Osteocyte (in vitro differentiated cells): ENCODE data around the gene SLC35G4. TPM values are rescaled to one million over a fixed set of nuclear protein-coding genes. Genes with fewer than 3 reads are reported as not detected.

Experiments used
- DNase-seq: peaks from one replicate; pipeline ENCODE4 v3.0.0; 2021; ENCODE audit warnings: mixed read lengths; ENCODE audit not compliant: unreplicated experiment; ENCODE audit errors: extremely low spot score
- H3K27ac Mint-ChIP-seq: one replicate; pipeline ENCODE4 v1.8.0; 2021; ENCODE audit warnings: mild to moderate bottlenecking, mixed read lengths; ENCODE audit not compliant: unreplicated experiment
- H3K27me3 Mint-ChIP-seq: one replicate; pipeline ENCODE4 v1.8.0; 2021; ENCODE audit warnings: mixed read lengths; ENCODE audit not compliant: unreplicated experiment
- H3K36me3 Mint-ChIP-seq: one replicate; pipeline ENCODE4 v1.8.0; 2021; ENCODE audit warnings: mixed read lengths; ENCODE audit not compliant: unreplicated experiment
- H3K4me1 Mint-ChIP-seq: one replicate; pipeline ENCODE4 v1.8.0; 2021; ENCODE audit warnings: mixed read lengths; ENCODE audit not compliant: unreplicated experiment
- H3K4me3 Mint-ChIP-seq: one replicate; pipeline ENCODE4 v1.8.0; 2021; ENCODE audit warnings: mild to moderate bottlenecking, moderate library complexity, mixed read lengths; ENCODE audit not compliant: unreplicated experiment
- H3K9me3 Mint-ChIP-seq: one replicate; pipeline ENCODE4 v1.8.0; 2021; ENCODE audit warnings: mixed read lengths; ENCODE audit not compliant: unreplicated experiment
- total RNA-seq: library from RNA; stranded (reverse); gene quantifications from 2 replicates; pipeline ENCODE4 v1.2.1, GENCODE V29; 2021
- TF ChIP-seq, protein P1 (sequence below): fragments of 200-600 bp; sonication (generic); IDR thresholded peaks from 2 replicates; pipeline ENCODE4 v1.5.0; 2021; ENCODE audit warnings: antibody characterized with exemption, mild to moderate bottlenecking, moderate library complexity

Gene SLC35G4
- total RNA-seq, 1 donor from 2014 or later: not detected

DNA sequence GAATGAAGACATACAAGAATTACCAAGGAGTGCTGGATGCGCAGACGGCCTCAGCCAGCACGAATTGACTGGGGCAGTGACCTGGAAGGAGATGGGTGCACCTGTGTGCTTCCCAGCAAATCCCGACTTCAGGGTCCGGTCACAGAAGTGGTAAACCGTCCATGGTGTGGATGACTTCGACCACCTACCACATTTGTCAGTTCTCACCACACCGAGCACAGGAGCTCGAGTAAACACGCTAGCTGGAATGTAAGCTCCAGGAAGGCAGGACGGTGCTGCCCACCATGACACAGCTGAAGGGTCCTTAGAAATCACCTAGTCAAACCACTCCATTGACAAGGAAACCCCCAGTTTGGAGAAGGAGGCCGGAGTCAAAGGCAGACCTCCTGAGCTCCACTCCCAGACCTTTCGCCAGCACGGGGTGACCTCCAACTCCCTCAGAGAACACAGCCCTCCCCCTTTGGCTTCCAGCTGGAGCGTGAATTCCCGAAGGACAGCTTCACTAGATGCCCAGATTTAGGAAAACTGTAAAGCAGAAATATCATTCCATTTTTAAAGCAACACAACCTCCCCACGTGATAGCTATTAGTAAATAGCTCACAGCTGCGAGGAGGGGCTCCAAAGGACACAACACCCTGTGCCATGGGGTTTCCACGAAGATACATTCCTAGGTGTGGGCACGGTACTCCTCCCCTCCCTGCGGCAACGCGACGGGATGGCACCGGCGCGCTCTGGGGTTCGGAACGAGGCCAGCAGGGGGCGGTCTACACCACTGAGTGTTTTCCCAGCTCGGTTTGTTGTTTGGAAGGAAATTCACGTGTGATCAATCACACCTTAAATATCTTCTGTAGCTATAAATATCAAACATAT lies 45.6 kb downstream of the SLC35G4 start:
- no peak overlapping the region for H3K27ac Mint-ChIP-seq
- H3K4me3 Mint-ChIP-seq: no peak overlapping the region
- H3K9me3 Mint-ChIP-seq: peaks cover 3% of the 10 kb centered on the region
- TF ChIP-seq, protein P1, sequence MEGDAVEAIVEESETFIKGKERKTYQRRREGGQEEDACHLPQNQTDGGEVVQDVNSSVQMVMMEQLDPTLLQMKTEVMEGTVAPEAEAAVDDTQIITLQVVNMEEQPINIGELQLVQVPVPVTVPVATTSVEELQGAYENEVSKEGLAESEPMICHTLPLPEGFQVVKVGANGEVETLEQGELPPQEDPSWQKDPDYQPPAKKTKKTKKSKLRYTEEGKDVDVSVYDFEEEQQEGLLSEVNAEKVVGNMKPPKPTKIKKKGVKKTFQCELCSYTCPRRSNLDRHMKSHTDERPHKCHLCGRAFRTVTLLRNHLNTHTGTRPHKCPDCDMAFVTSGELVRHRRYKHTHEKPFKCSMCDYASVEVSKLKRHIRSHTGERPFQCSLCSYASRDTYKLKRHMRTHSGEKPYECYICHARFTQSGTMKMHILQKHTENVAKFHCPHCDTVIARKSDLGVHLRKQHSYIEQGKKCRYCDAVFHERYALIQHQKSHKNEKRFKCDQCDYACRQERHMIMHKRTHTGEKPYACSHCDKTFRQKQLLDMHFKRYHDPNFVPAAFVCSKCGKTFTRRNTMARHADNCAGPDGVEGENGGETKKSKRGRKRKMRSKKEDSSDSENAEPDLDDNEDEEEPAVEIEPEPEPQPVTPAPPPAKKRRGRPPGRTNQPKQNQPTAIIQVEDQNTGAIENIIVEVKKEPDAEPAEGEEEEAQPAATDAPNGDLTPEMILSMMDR: peak; percentile 82
- no peak for DNase-seq
- H3K27me3 Mint-ChIP-seq: peaks cover 84% of the 10 kb centered on the region
- no peaks in the 10 kb centered on the region for H3K36me3 Mint-ChIP-seq
- peaks cover 6% of the 10 kb centered on the region for H3K4me1 Mint-ChIP-seq

- H3K27ac Mint-ChIP-seq: no peak overlapping the region
- peaks cover 78% of the 10 kb centered on the region for H3K27me3 Mint-ChIP-seq
Measured at GRCh38 chr18:11655606-11655932, 46.2 kb downstream of the SLC35G4 start.

GRCh38 chr18:11657152-11657551 lies 47.8 kb downstream of the SLC35G4 start:
- Mint-ChIP-seq H3K4me3 (no peak overlapping the region), H3K27ac (no peak overlapping the region), H3K27me3 (peaks cover 62% of the 10 kb centered on the region), H3K9me3 (no peaks in the 10 kb centered on the region), H3K4me1 (peaks cover 6% of the 10 kb centered on the region), H3K36me3 (no peaks in the 10 kb centered on the region)
- no peak for DNase-seq
- TF ChIP-seq, protein P1: no peak

More at GRCh38 chr18:11655606-11655932, 46.2 kb downstream of the SLC35G4 start:
- no peaks in the 10 kb centered on the region for H3K9me3 Mint-ChIP-seq
- peaks cover 6% of the 10 kb centered on the region for H3K4me1 Mint-ChIP-seq
- TF ChIP-seq, protein P1: no peak
- no peak for DNase-seq
- no peak overlapping the region for H3K4me3 Mint-ChIP-seq
- H3K36me3 Mint-ChIP-seq: no peaks in the 10 kb centered on the region

- TF ChIP-seq, protein P1: no peak
- no peaks in the 10 kb centered on the region for H3K36me3 Mint-ChIP-seq
- no peak overlapping the region for H3K4me3 Mint-ChIP-seq
- H3K27me3 Mint-ChIP-seq: peaks cover 62% of the 10 kb centered on the region
- no peak overlapping the region for H3K27ac Mint-ChIP-seq
- no peak for DNase-seq
- peaks cover 6% of the 10 kb centered on the region for H3K4me1 Mint-ChIP-seq
- H3K9me3 Mint-ChIP-seq: no peaks in the 10 kb centered on the region
Measured at GRCh38 chr18:11657554-11657953, 48.2 kb downstream of the SLC35G4 start.

DNA sequence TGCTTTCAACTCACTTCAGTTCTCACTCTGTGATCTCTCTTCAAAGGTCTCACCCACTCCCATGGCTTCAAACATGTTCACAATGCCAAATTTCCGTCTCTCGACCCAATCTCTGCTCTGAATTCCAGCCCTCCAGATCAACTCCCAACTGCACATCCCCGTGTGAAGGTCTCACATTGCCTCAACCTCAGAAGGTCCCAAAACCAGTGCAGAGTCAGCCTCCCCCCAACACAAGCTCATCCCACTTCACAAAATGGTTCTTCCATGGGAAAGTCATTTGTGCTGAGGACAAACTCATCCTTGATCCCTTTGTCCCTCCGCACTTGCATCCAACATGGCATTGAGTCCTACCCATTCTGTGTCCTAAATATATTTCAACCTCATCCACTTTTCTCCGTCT lies 48.6 kb downstream of the SLC35G4 start:
- H3K9me3 Mint-ChIP-seq: no peaks in the 10 kb centered on the region
- no peak for DNase-seq
- H3K4me3 Mint-ChIP-seq: no peak overlapping the region
- H3K27me3 Mint-ChIP-seq: peaks cover 61% of the 10 kb centered on the region
- TF ChIP-seq, protein P1: no peak
- H3K27ac Mint-ChIP-seq: no peak overlapping the region
- H3K36me3 Mint-ChIP-seq: no peaks in the 10 kb centered on the region
- peaks cover 6% of the 10 kb centered on the region for H3K4me1 Mint-ChIP-seq
